Uterus (tissue), 2 donors: ENCODE results near the gene TOB1.

Source experiments
- CTCF ChIP-seq, 4 experiments: fragments of 200-600 bp in 2 of 4; fragments of 450-650 bp in 2 of 4; sonication (generic) in 2 of 4; IDR thresholded peaks; one replicate each; pipeline ENCODE4 v1.5.1; 2016 to 2019; ENCODE audit warnings: antibody characterized with exemption in 4 of 4, mild to moderate bottlenecking in 2 of 4, moderate library complexity in 1 of 4
- POLR2A ChIP-seq, 2 donors: fragments of 450-650 bp; IDR thresholded peaks; one replicate each; pipeline ENCODE4 v1.6.1; 2016; ENCODE audit warnings: antibody characterized with exemption in 2 of 2, mild to moderate bottlenecking in 1 of 2, moderate library complexity in 1 of 2

- TF ChIP-seq CTCF (IDR thresholded peaks at IDR 0.05) (no peak), POLR2A (IDR thresholded peaks at IDR 0.05) (no peak)
Measured at GRCh38 chr17:50835301-50836234, 30.6 kb downstream of the TOB1 start, which contains the start of gene WFIKKN2.
